Gastroesophageal sphincter (tissue), 4 donors: ENCODE results near the gene ROS1. TPM values are rescaled to one million over a fixed set of nuclear protein-coding genes. Genes with fewer than 3 reads are reported as not detected.

Experiments
- ATAC-seq: fragments of 150-250 bp; one replicate; pipeline ENCODE4 v1.9.1; 2016; ENCODE audit warnings: mild to moderate bottlenecking, moderate library complexity
- H3K27ac ChIP-seq, 4 donors: fragments of 200-600 bp; sonication (generic) in 3 of 4; 1 replicate in 3 of 4; 2 replicates in 1 of 4; pipeline ENCODE4 v1.5.1; 2016 to 2019
- H3K27me3 ChIP-seq: fragments of 200-600 bp; sonication (generic); one replicate; pipeline ENCODE4 v1.5.1; 2019
- H3K36me3 ChIP-seq, 2 donors: fragments of 200-600 bp; sonication (generic); one replicate each; pipeline ENCODE4 v1.5.1; 2019; ENCODE audit warnings: control low read depth in 1 of 2
- H3K4me1 ChIP-seq, 3 donors: fragments of 200-600 bp; sonication (generic); 1 replicate in 2 of 3; 2 replicates in 1 of 3; pipeline ENCODE4 v1.5.1; 2016 to 2019; ENCODE audit warnings: control low read depth in 2 of 3
- H3K4me3 ChIP-seq, 2 donors: fragments of 200-600 bp; sonication (generic); one replicate each; pipeline ENCODE4 v1.5.1; 2019; ENCODE audit warnings: mild to moderate bottlenecking in 1 of 2, moderate library complexity in 1 of 2
- H3K9me3 ChIP-seq, 3 donors: fragments of 200-600 bp; sonication (generic); one replicate each; pipeline ENCODE4 v1.5.1; 2017 to 2019; ENCODE audit warnings: control low read depth in 2 of 3
- CTCF ChIP-seq, 4 experiments: fragments of 200-600 bp in 2 of 4; fragments of 450-650 bp in 2 of 4; sonication (generic) in 1 of 4; IDR thresholded peaks; one replicate each; pipeline ENCODE4 v1.5.1; 2017 to 2019; ENCODE audit warnings: antibody characterized with exemption in 4 of 4, mild to moderate bottlenecking in 2 of 4, moderate library complexity in 2 of 4
- EP300 ChIP-seq: sonication (generic); formaldehyde crosslinking; IDR thresholded peaks from one replicate; pipeline ENCODE4 v1.6.1; 2017; ENCODE audit warnings: antibody characterized with exemption, mild to moderate bottlenecking
- POLR2A ChIP-seq, 2 donors: fragments of 450-650 bp; IDR thresholded peaks; one replicate each; pipeline ENCODE4 v1.6.1; 2017; ENCODE audit warnings: antibody characterized with exemption in 2 of 2, mild to moderate bottlenecking in 2 of 2, moderate library complexity in 1 of 2
- POLR2AphosphoS5 ChIP-seq: sonication (generic); formaldehyde crosslinking; IDR thresholded peaks from one replicate; pipeline ENCODE4 v1.6.1; 2017; ENCODE audit warnings: antibody characterized with exemption
- WGBS, 2 donors: methylation state at CpG; one replicate each; pipeline ENCODE4 v1.1.5; 2018; ENCODE audit warnings: low coverage in 1 of 2; 5-methylcytosine and 5-hydroxymethylcytosine counted together
- total RNA-seq, 4 donors: library from RNA; depleted of rRNA; stranded (reverse); fragments of >200 nt; gene quantifications; one replicate each; pipeline ENCODE4 v1.1.0, GENCODE V29; 2016

Gene ROS1
- total RNA-seq, 4 donors from 2014 or later = 0.13 TPM; not detected in 3

GRCh38 chr6:117387454-117387974, 38.2 kb downstream of the ROS1 start:
- Histone ChIP-seq H3K4me3 (no peak overlapping the region), H3K4me1 (no peaks in the 10 kb centered on the region), H3K27ac (no peak overlapping the region), H3K9me3 (no peaks in the 10 kb centered on the region), H3K27me3 (no peaks in the 10 kb centered on the region), H3K36me3 (no peaks in the 10 kb centered on the region)
- WGBS, 2 donors = 79 to 89% methylated on average over 1 of the region's 1 CpG
- no peak for ATAC-seq
- TF ChIP-seq POLR2A (IDR thresholded peaks at IDR 0.05) (no peak), CTCF (IDR thresholded peaks at IDR 0.05) (no peak), EP300 (no peak), POLR2AphosphoS5 (no peak)

DNA sequence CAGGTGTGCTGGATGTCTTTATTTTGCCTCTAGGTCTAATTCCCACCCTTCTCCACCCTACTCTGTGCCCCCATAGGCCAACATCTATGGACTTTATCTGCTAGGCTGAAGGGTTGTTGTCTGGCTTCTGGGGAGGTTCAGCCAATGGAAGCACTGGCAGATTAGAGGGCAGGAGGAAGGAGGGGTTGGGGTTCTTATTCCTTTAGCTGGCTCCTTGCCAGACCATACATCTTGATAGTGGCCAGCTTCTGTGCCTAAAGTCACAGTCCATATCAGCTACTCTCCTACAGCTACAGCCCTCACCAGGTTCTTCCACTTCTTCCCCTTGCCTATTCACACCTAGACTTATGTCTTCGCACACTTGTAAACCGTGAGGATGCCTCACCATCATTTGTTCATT, 41.1 kb downstream of the ROS1 start:
- H3K4me3 ChIP-seq = no peak overlapping the region
- H3K4me1 ChIP-seq = no peaks in the 10 kb centered on the region
- TF ChIP-seq EP300 (no peak), POLR2A (IDR thresholded peaks at IDR 0.05) (no peak), POLR2AphosphoS5 (no peak), CTCF (IDR thresholded peaks at IDR 0.05) (no peak)
- H3K36me3 ChIP-seq = no peaks in the 10 kb centered on the region
- H3K27ac ChIP-seq = no peak overlapping the region
- ATAC-seq = no peak
- 85% methylated on average over 2 of the region's 2 CpGs; no CpG with 5 or more reads in 1 of the 2 donors for WGBS, 2 donors
- H3K9me3 ChIP-seq = no peaks in the 10 kb centered on the region
- H3K27me3 ChIP-seq = no peaks in the 10 kb centered on the region

GRCh38 chr6:117381749-117382148, 44.0 kb downstream of the ROS1 start:
- no peak for ATAC-seq
- H3K4me3 ChIP-seq = no peak overlapping the region
- no peaks in the 10 kb centered on the region for H3K9me3 ChIP-seq
- WGBS, 2 donors = 51 to 68% methylated on average over 2 of the region's 2 CpGs
- no peaks in the 10 kb centered on the region for H3K4me1 ChIP-seq
- TF ChIP-seq POLR2AphosphoS5 = no peak
- TF ChIP-seq POLR2A (IDR thresholded peaks at IDR 0.05) = no peak
- TF ChIP-seq CTCF (IDR thresholded peaks at IDR 0.05) = no peak
- TF ChIP-seq EP300 = no peak
- no peaks in the 10 kb centered on the region for H3K36me3 ChIP-seq
- no peaks in the 10 kb centered on the region for H3K27me3 ChIP-seq
- H3K27ac ChIP-seq = no peak overlapping the region

DNA sequence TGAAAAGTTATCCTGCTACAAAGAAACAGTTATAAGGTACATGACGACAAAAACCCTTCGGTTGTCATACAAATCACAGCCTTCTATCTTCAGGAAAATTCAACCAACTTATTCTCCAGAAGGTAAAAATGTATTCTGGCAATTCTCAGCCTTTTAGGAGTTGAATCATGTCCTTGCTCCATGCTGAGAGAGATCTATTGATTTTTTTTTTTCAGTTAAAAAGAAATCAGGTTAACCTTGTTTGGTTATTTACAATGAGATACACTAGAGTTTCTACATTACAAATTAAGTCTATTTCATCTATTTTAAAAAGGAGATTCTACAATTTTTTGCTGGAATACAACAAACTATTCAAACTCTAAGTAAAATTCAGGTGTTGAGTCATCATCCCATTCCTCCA, 45.4 kb downstream of the ROS1 start:
- Histone ChIP-seq H3K27me3 (no peaks in the 10 kb centered on the region), H3K9me3 (no peaks in the 10 kb centered on the region), H3K27ac (no peak overlapping the region), H3K36me3 (no peaks in the 10 kb centered on the region), H3K4me1 (no peaks in the 10 kb centered on the region), H3K4me3 (no peak overlapping the region)
- TF ChIP-seq POLR2A (IDR thresholded peaks at IDR 0.05) (no peak), EP300 (no peak), POLR2AphosphoS5 (no peak), CTCF (IDR thresholded peaks at IDR 0.05) (no peak)
- no peak for ATAC-seq
- 95 to 96% methylated on average over 2 of the region's 2 CpGs for WGBS, 2 donors

GRCh38 chr6:117375446-117375845, 50.3 kb downstream of the ROS1 start:
- Histone ChIP-seq H3K36me3 (no peaks in the 10 kb centered on the region), H3K4me1 (no peaks in the 10 kb centered on the region), H3K27ac (no peak overlapping the region), H3K27me3 (peaks cover 6% of the 10 kb centered on the region), H3K4me3 (no peak overlapping the region), H3K9me3 (peaks cover 0 to 6% (median 0%) of the 10 kb centered on the region in 3 donors)
- no peak for TF ChIP-seq POLR2A (IDR thresholded peaks at IDR 0.05)
- TF ChIP-seq POLR2AphosphoS5 = no peak
- no peak for TF ChIP-seq CTCF (IDR thresholded peaks at IDR 0.05)
- no peak for TF ChIP-seq EP300
- ATAC-seq = no peak
